NCI-H774 (cell line): Measurements from ENCODE around the gene PIAS4.

ENCODE experiments used
- DNase-seq: peaks from one replicate; lab custom pipeline; 2025; lab: John Stamatoyannopoulos, UW

The PIAS4 gene

DNA sequence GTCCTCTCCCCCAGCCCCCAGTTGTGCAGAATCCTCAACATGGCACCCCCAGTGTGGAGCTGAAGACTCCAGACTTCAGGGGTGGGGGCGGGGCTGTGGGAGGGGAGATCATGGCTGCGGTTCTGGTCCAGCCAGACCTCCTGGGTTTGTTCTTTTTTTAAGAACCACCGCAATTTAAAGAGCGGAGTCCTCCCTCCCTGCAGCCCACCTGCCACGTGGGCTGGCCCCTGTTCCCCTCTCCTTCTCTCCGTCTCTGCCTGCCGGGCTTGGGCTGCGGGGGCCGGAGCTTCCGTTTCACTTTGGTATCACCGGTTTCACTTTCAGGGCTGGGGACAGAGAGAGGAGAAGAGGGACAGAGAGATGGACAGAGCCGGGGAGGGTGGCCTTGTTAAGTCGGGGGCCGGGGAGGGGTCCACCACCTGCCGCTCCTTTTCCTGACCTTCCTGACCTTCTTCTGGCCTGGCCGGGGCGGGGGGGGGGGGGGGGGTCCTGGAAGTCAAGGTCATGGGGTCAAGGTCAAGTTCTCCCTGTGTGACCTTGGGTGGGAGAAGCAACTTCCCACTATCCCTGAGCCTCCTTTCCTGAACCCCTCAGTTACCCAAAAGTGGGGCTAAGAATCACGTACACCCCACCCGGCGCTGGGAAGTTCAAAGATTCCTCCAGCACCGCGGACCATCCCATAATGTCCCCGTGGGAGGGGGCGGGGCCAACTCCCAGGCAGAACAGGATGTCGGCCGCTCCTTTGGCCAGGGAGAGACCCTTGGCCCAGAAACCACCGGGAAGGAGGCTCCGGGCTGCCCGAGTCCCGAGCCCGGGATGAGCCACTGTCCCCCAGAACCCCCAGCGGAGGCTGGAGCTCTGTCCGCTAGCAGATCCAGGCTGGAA lies 70.5 kb downstream of the PIAS4 start:
- no peak for DNase-seq

DNA sequence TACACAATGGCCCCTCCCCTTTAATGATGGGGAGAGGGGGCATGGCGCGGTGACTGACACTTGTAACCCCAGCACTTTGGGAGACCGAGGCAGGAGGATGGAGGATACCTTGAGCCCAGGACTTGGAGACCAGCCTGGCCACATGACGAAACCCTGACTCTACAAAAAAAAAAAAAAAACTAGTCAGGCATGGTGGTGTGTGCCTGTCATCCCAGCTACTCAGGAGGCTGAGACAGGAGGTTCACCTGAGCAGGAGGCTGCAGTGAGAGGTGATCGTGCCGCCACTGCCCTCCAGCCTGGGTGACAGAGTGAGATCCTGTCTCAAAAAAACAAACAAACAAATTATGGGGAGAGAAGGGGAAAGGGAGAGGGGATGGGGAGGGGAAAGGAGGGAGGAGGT lies 72.9 kb downstream of the PIAS4 start:
- no peak for DNase-seq

DNA sequence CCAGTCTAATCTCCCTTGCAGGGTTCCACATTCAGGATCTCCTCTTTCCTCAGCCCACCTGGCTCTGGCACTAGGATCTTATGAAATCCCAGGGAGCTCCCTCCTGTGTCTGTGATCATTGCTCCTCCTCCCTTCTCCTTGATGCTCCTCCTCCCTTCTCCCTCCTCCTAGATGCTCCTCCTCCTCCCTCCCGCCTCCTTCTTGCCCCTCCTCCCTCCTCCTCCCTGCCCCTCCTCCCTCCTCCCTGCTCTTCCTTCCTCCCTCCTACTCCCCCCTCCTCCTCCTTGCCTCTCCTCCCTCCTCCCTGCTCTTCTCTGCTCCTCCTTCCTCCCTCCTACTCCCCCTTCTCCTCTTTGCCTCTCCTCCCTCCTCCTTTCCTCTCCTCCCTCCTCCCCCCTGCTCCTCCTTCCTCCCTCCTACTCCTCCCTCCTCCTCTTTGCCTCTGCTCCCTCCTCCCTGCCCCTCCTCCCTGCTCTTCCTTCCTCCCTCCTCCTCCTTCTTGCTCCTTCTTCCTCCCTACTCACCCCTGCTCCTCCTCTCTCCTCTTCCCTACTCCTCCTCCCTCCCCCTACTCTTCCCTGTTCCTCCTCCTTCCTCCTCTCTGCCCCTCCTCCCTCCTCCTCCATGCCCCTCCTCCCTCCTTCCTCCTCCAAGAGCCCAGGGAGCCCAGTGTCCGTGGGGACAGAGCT lies 74.0 kb downstream of the PIAS4 start:
- no peak for DNase-seq

DNA sequence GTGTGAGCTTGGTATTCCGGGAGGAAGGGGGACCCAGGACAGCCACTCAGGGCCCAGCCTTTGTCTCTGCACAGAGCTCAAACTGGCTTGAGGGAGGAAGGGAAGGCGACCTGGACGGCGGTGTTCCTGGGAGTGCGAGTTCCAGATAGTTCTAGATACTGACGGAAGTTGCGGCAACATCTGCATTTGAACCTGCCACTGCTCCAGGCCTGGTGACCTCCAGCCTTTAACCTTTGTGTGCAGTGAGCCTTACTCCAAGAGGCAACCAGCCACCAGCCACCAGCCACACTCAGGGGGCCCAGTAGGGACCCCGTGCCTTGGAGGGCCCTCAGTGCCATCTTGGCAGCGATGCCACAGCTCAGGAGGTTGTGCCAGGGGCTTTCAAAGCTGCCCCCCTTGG lies 74.6 kb downstream of the PIAS4 start:
- no peak for DNase-seq

DNA sequence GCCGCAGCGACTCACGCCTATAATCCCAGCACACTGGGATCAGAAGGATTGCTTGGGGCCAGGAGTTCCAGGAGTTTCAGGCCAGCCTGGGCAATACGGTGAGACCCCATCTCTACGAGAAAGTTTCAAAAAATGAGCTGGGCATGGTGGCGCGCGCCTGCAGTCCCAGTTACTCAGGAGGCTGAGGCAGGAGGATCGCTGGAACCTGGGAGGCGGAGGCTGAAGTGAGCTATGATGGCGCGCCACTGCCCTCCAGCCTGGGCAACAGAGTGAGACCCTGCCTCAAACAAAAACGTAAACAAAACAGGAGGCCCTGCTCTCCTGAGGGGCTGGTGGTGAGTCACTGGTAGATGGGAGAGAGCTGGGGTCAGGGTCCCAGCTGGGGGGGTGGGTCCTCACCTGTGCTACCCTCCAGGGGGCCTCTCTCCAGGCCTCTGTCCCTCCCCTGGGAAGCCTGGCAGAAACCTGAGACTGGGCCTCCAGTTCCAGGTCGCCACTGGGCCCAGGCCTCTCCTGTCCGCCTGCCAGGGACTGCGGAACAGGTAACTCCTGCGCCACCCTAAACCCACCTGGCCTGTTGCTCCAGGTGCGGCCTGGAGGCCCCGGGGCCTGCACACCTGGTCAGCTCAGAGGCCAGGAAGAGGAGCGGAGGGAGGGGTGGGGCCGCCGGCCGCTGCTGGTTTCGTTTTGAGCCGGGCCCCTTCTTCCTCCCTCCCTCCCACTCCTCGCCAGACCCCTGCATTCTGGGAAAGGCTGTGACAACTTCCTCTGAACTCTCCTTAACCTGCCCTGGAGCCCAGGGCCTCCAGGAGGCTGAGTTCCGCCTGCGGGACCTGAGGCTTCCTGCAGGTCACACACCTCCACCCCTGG lies 76.4 kb downstream of the PIAS4 start:
- no peak for DNase-seq

DNA sequence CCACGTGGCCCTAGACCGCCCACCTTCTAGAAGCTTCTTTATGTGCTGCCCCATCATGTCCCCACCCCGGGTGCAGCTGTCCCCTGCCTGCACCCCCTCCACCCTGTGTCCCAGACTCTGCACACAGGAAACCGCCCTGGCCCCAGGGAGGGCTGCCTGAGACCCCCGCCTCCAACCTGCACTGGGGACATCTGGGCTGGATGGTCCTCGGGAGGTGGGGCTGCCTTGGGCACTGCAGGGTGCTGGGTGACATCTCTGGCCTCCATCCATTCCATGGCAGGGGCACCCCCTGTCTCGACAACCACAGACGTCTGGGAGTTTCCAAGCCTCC lies 77.0 kb downstream of the PIAS4 start:
- DNase-seq: no peak

DNA sequence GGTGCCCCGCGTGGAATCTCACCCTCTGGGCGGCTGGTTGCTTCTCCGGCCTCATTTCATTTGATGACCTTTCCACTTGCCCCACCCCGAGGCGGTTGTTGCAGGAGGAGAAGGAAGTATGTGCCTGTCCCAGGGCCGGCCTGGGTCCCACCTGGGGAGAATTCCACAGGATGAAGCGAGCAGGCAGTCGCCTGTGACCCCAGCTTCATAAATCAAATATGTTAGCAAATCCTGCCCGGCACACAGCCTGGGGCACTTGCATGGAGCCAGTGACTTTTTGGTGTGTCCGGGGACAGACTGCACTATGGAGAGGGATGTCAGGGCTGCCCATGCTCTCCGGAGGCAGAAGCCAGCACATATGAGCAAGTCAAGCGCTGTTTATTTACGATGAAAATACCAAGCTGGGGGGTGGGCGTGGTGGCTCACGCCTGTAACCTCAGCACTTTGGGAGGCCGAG lies 78.9 kb downstream of the PIAS4 start:
- DNase-seq: no peak

DNA sequence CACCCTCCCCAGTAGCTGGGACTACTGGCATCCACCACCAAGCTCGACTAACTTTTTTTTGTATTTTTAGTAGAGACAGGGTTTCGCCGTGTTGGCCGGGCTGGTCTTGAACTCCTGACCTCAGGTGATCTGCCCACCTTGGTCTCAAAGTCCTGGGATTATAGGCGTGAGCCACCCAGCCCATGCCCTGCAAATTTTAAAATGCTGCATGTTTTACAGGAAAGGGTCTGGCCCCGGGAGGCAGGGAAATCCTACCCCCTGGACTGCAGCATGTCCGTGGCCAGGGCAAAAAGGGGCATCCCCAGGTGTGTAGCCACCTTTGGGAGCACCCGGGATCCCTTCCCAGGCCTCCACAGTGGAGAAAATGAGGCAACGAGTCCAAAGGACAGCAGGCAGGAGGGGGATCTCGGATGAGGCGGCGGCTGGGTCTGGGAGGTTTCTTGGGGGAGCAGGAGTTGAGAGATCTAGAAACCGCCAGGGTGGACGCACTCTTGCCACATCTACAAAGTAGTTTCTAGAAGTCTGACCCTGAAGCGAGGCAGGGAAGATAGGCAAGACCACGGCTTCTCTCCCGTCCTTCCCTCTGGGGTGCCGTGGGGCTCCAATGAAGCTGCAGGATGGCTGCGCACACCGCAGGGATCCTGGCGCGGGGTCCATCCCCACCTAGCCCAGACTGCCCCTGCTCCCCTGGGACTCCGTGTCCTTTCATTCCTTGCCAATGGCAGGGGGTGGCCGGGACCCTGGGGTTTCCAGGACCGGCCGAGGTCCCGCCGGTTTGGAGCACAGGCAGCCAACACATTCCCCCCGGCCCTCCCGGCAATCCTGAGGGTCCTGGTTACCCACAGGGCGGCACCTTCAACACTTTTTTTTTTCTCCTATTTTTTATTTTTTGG lies 80.5 kb downstream of the PIAS4 start:
- DNase-seq: no peak

DNA sequence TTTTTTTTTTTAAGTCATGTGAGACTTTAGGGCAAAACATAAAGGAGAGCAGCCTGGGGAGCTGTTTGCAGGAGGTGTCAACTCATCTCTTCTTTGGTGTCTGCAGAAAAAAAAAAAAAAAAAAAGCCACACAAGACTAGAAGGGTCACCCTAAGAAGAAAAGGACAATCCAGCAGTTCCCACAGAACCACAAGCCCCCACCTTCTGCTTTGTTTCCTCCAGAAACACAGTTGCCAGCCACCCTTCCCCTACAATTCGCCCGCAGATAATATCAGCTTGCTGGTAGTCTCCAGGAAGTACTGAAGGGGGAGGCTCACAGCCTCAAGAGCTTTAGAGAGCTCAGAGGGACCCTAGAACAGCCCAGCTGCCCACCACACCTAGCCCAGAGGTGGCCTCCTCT lies 81.4 kb downstream of the PIAS4 start:
- DNase-seq: no peak
